ENCODE measurements around the gene PDE7B.

GRCh38 chr6:135905604-135906300 lies 54.3 kb downstream of the PDE7B start:
- TF ChIP-seq CTCF (IDR thresholded peaks at IDR 0.05 in 8 of 11, conservative IDR thresholded peaks at IDR 0.05 in 3 of 11) (no peak), POLR2AphosphoS5 (IDR thresholded peaks at IDR 0.05) (peak in 1 of 3 donors; percentile 32)
